OCI-LY7 (cell line): ENCODE results near the gene DAB1.

Experiments used
- CTCF ChIP-seq: fragments of 200-600 bp; sonication (generic); conservative IDR thresholded peaks from 2 replicates; pipeline ENCODE4 v1.5.1; 2014; ENCODE audit warnings: mild to moderate bottlenecking, antibody characterized with exemption, low read length, moderate library complexity, mixed read lengths
- EZH2phosphoT487 ChIP-seq: fragments of 200-600 bp; sonication (generic); IDR thresholded peaks from 2 replicates; pipeline ENCODE4 v1.6.1; 2018; ENCODE audit warnings: low read depth, borderline replicate concordance, mild to moderate bottlenecking, mixed run types, antibody characterized with exemption, low read length, moderate library complexity, mixed read lengths

GRCh38 chr1:57302812-57303596 is 120.9 kb downstream of the DAB1 start:
- no peak for TF ChIP-seq CTCF
- no peak for TF ChIP-seq EZH2phosphoT487
